Brain pericyte (primary cell): ENCODE measurements around the gene SLC35E2B.
"Not testable (repeated sequence)": the region's sequence is repeated elsewhere in the genome, so short reads cannot be mapped to it uniquely, and the experiment has no call there.

Source experiments
- DNase-seq: peaks from one replicate; pipeline ENCODE4 v3.0.0-alpha.2; 2012; ENCODE audit warnings: low read depth, low spot score

The SLC35E2B gene

GRCh38 chr1:1639368-1639767 is 53.2 kb downstream of the SLC35E2B start:
- DNase-seq = not testable (repeated sequence)

- DNase-seq = not testable (repeated sequence)
These were observed 54.1 kb downstream of the SLC35E2B start for GRCh38 chr1:1638528-1638927.

- DNase-seq = not testable (repeated sequence)
These were observed 55.1 kb downstream of the SLC35E2B start for GRCh38 chr1:1637479-1637875.

DNA sequence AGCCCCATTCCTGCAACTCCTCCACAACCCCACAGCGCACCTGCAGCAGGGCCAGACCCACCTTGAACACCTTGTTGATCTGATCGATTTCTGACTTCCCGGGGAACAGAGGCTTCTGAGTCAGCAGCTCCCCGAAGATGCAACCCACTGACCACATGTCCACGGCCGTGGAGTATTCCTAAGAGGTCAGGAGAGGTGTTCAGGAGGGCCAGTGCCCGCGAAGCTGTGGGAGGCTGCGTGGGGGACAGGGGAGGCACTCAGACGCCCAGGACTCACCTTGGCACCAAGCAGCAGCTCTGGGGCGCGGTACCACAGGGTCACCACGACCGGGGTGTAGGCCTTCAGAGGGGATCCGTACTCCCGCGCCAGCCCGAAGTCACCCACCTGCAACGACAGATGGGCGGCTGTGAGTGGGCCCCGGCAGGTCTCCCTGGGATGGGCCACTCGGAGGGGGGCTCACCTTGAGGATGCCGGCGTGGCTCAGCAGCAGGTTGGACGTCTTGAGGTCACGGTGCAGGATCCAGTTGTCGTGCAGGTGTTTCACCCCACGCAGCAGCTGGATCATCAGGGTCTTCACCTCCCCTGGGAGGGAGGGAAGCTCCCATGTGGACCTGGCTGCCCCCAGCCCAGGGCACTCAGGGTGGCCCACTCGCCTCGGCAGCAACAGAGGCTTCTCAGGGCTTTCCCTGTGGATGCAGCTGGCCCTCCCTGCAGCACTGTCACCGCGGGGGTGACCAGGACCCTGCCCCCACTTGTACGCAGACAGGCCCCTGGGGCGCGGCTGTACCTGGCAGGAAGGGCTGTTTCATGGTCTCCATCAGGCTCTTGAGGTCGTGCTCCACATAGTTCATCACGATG is 55.7 kb downstream of the SLC35E2B start:
- DNase-seq = not testable (repeated sequence)

GRCh38 chr1:1634613-1635012 is 58.0 kb downstream of the SLC35E2B start:
- DNase-seq = not testable (repeated sequence)

GRCh38 chr1:1633409-1633808 is 59.2 kb downstream of the SLC35E2B start:
- DNase-seq = not testable (repeated sequence)

DNA sequence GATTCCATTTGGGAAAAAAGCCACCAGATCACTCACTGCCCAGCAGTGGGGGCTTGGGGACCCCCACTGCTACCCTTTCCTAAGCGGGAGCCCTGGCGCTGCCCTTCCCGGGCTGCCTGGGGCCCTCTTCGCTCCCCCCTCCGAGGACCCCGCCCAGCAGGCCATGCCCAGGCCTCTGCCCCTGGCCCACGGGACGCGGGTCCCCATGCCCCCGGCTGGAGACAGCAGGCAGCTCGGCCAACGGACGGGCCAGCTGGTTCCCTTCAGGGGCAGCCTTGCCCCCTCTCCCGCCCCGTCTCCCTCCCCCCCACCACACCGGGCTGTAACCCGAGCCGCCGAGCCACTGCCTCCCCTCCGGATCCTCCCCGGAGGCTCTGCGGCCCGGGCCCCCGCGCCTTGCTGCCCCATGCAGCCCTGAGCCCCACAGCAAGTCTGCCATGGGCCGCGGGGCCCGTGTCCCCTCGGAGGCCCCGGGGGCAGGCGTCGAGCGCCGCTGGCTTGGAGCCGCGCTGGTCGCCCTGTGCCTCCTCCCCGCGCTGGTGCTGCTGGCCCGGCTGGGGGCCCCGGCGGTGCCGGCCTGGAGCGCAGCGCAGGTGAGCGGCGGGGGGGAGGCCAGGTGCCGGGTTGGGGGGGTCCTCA is 60.7 kb downstream of the SLC35E2B start, which contains the start of gene MMP23B:
MMP23B (plus strand) TSS at position 392 of the 639 bp plus-strand sequence; CDS start at position 438, 46 bp downstream.
- no peak for DNase-seq

DNA sequence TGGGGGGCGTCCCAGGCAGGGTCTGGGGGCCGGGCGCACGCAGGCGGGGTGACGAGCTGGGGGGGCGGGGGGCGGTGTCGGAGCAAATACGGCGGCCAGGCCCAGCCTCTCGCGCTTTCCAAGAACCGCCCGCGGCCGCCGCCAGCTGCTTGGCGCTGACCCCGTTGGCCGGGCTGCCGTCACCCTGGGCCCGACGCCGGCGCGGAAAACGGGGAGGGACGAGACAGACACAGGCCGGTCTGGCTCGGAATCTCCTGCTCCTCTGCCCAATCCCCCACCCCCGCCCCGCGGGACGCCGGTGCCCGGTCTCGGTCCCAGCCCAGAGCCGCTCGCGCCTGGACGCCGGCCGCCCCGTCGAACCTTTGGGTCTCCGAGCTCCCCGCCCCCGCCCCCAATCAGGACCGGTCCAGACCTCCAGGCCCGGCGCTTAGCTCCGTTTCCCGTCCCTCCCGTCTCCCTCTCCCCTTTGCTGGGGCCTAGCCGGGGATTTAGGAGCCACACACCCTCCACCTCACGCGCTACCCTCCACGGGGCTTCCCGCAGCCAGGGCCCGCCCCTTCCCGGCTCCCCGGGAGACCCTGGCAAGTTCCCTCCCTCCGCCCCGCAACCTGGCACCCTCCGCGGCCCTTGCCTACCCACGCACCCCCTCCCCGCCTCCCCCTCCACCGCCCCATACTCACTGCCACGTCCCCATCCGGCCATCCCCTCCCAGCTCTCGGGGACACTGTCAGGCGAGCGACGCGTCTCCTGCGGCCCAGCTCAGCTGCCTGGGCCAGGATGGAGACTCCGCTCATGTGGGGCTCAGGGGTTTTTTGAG is 61.4 kb downstream of the SLC35E2B start:
- no peak for DNase-seq

GRCh38 chr1:1630191-1630964 is 62.2 kb downstream of the SLC35E2B start:
- DNase-seq = peak; percentile 39

GRCh38 chr1:1629430-1630190 is 63.0 kb downstream of the SLC35E2B start:
- DNase-seq = no peak

DNA sequence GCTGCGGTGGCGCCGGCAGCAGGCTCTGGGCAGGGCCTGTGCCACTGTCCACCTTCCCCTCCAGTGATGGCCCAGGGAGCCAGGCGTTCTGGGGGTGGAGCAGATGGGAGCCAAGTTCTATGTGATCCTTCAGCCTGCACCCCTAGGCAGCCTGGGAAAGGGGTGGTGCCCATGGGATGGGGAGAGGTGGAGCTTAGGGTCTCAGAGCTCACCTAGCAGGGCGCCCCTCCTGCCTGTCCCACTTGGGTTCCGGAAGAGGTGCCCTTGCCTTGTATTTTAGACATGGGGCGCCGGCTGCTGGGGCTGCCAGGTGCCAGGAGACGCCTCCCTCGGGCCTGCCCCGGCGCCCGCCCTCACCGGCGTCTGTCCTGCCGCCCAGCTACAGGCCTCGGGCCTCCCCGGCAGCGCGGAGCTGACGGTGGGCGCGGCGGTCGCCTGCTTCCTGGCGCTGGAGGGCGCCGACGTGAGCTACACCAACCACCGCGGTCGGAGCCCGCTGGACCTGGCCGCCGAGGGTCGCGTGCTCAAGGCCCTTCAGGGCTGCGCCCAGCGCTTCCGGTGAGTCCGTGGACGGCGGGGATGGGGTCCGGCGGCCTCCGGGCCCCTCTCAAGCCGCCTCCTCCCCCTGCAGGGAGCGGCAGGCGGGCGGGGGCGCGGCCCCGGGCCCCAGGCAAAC is 63.7 kb downstream of the SLC35E2B start:
- no peak for DNase-seq

GRCh38 chr1:1627829-1628753 is 64.5 kb downstream of the SLC35E2B start:
- DNase-seq = no peak

GRCh38 chr1:1627261-1627828 is 65.2 kb downstream of the SLC35E2B start:
- no peak for DNase-seq

DNA sequence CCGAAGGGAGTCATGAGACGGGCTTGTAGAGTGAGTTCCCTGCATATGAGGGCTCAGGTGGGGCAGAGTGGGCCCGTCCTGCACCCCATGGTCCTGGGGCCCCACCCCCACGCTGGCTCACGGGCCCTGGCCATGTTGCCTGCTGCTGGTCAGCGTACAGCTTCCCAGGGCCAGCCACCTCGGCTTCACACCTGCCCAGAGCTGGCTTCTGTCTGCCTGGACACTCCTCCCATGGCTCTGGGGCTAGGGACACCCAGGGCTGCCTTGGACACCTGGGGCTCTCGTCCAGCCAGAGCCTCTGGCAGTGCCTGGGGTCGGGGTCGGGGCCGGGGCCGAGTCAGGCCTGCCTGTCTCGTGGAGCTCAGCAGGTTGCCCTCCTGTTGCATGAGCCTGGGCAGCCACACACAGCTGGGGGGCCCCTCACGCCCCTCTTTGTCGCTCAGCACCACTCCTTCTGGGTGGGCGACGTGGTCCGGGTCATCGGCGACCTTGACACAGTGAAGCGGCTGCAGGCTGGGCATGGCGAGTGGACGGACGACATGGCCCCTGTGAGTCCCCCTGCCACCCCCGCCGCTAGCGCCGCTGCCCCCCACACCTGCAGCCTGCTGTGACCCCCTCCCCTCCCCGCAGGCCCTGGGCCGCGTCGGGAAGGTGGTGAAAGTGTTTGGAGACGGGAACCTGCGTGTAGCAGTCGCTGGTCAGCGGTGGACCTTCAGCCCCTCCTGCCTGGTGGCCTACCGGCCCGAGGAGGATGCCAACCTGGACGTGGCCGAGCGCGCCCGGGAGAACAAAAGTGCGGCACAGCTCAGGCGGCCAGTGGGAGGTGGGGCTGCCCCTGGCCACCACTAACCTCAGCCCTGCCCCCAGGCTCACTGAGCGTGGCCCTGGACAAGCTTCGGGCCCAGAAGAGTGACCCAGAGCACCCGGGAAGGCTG is 66.1 kb downstream of the SLC35E2B start:
- DNase-seq = no peak

- no peak for DNase-seq
These were observed 66.8 kb downstream of the SLC35E2B start for GRCh38 chr1:1625824-1626206.

- no peak for DNase-seq
These were observed 67.2 kb downstream of the SLC35E2B start for GRCh38 chr1:1625404-1625775.
